Stimulated activated CD8-positive, alpha-beta memory T cell treated with anti-CD3 and anti-CD28 coated beads, Interleukin-15, amount 100 ng/mL, for 48 hours (primary cell): ENCODE data around the gene AMZ1.
"Not testable (repeated sequence)": the region's sequence is repeated elsewhere in the genome, so short reads cannot be mapped to it uniquely, and the experiment has no call there.

Experiments
- DNase-seq, 2 donors: peaks; one replicate each; pipeline ENCODE4 v3.0.0-alpha.2; 2020; ENCODE audit warnings: low read depth in 2 of 2

AMZ1 gene

DNA sequence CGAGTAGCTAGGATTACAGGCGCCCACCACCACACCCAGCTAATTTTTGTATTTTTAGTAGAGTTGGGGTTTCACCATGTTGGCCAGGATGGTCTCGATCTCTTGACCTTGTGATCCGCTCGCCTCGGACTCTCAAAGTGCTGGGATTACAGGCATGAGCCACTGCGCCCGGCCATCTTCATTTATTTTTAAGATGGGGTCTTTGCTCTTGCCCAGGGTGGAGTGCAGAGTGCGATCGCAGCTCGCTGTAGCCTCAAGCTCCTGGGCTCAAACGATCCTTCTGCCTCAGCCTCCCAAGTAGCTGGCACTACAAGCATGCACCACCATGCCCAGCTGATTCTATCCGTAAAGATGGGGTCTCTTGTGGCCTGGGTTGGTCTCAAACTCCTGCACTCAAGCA lies 39.2 kb downstream of the AMZ1 start:
- not testable (repeated sequence) for DNase-seq

- DNase-seq: no peak
Measured at GRCh38 chr7:2728316-2729030, 40.5 kb downstream of the AMZ1 start.

DNA sequence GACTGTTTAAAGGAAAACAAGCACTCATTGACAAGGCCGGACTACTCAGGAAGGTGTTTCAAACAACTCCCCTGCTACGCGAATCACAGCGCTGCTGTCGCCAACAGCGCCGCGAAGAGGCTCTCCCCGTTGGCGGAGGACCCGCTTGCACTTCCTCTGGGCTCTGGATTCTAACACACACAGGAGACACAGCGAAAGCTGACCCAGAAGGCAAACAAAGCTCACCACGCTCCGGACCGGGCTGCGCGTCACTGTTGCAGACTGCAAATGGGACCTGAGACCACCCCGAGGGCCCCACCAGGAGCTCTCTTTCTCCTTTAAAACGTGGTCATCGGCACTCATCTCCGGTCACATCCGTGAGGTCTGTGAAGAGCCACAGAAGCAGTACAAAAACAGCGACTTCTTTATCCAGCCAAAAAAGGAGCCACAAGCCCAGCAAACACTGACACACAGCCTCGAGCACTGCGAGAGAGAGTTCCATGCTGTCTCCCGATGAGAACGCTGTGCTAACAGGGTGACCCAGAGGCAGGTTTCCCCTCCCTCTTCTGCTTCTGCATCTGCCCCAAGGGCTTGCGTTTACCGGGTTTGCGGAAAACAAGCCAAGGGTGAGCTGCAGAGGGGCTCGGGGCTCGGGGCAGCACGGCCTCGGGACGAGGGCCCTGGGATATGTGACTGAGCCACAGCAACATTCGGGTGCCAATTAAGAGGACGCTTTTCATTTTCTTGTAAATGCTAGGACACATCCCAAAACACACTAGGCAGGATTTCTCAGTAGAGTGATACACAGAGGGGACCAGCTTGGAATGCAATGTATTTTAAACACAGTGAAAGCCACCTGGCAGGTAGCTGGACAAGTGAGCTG lies 41.3 kb downstream of the AMZ1 start:
- DNase-seq: no peak

GRCh38 chr7:2729893-2730716 lies 42.1 kb downstream of the AMZ1 start:
- DNase-seq: no peak

GRCh38 chr7:2730846-2731770 lies 43.1 kb downstream of the AMZ1 start:
- no peak for DNase-seq

GRCh38 chr7:2732388-2732787 lies 44.4 kb downstream of the AMZ1 start:
- DNase-seq: no peak

DNA sequence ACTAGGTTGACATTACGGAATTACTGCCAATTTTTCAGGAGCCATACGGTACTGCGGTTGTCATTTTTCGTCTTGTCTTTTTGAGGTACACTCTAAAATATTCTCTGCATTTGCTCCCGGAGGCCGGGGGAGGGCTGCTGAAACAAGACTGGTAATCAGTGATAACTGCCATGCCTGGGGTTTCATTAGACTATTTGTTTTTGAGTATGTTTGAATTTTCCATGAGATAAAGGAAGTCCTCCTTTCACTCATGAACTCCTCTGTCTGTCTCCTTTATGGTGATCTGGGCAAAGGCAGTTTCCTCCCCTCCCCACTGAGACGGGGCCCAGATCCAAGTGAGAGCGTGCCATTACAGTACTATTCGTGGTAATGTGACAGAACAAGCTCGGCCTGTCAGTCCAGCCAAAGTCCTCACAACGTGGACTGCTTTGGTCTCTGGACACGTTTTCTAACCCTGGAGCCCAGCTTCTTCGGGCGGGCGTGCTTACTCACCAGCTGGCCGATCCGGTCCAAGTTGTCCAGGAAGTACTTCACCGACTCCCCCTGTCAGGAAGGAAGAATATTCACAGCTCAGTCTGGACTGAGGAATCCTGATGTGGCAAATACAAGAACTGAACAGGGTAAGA lies 45.1 kb downstream of the AMZ1 start:
- no peak for DNase-seq

DNA sequence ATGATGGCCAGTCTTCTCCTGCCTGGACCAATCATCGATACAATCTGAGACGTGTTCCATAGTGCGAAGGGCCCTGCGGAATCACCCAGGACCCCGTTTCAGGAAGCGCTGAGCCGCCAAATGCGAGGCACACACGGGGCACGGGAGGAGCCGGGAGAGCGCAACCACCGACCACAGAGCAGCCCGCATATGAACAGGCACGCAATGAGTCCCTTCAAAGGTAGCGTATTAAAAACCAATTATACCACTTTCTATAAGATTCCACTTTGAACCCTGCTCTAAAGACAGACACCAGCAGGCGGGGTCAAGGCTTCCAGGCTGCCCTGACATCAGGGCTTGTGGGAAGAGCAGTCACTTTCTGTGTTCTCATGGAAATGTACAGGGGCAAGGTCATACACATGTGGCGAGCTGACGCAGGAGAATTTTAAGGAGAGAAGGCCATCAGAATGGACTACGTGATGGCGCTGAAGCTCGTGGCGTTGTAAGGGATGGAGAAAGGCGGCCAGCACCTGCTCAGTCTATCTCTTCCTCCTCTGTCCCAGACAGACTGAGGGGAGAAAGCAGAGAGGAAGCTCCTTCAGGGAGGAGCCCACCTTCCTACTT lies 46.2 kb downstream of the AMZ1 start:
- DNase-seq: no peak

DNA sequence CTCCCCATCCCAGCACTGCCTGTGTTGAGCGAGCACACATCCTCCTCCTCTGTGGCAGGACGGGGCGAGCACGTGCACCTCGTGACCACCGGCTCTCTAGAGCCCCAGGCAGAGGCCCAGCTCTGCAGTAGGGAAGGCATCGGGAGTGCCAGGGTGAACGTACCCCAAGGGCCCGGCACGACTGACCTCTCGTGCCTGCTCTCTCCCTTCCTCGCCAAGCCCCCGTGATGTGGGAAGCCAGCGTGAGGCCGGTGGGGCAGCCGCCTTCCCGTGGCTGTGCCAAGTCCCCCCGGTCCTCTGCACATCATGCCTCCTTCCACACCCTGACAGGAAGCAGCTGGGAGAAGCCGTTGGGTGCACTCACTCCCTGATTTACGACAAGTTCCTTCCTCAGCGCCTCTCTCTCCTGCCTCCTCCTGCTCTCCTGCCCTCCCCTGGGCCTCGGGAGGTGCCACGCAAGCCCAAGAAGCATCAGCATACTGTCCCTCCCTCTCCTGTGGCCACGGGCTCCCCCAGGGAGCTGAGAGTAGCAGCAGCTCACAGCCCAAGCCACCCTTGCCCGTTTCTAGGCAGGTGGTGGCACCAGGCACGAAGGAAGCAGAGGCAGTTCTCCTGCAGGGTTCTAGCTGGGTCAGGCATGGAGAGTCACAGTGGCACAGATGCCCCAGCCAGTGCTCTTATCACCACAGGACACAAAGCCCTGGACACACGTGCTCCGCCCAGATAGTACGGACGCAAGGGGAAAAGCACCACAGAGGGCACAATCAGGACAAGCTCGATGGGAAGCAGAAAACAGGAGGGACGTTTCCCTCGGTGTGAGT lies 47.0 kb downstream of the AMZ1 start:
- DNase-seq: no peak

DNA sequence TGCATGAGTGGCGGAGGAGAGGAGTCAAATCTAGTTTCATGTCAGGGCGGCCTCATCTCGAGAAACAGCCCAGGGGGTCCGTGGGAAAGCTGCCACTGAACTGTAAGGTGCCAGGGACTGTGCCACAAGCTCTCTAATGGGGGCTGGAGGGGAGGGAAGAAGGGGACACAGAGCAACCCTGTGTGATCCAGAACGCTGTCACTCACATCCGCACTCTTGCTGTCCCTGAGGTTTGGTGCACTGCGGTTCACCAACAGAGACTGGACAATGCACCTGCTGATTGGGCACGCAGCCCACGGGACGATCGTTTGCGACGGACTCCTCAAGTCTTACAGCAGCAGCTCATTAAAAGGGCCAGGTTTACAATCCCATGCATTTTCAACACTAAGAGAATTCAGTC lies 47.7 kb downstream of the AMZ1 start:
- DNase-seq: no peak

DNA sequence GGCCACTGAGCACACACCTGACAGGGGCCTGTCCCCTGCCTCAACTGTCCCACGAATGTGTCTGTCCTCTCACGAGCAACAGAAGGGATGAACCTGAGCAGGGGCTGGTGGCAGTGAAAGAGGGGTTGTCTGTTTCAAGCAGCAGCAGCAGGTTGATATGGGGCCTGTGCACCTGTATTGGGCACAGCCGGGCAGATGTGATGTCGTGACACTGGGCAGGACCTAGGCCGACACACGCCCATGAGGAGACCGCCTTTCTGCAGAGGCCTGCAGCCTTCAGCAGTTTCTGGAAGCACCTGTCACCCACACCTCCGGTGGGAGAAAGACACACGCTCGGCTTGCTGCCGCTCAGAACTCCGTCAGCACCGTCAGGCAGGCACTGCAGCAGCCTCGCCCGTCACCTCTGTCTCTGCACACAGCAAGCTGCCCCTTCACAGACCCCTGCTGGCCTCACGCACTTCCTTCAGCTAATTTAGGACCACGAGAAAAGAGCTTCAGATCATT lies 48.5 kb downstream of the AMZ1 start:
- DNase-seq: no peak

DNA sequence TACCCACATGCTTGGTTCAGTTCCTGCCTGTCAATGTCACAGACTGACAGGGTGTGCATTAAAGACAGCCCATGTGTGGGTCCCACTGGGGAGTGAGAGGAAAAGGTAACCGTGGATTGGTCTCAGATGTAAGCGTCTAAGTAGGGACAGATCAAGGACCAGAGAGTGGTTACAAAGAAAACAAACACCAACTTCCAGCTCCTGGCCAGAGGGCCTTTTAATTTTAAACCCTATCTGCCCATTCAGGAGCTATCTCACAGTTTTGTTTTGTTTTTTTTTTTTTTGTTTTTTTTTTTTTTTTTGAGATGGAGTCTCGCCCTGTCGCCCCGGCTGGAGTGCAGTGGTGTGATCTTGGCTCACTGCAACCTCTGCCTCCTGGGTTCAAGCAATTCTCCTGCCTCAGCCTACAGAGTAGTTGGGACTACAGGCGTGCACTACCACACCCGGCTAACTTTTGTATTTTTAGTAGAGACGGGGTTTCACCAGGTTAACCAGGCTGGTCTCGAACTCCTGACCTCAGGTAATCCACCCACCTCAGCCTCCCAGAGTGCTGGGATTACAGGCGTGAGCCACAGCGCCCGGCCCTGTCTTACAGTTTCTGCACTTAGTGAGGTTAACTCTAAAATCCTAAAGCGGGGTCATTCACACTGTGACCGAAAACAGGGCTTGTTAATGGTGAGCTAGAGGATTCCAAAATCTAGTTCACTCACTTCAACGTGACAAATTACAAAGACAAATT lies 49.2 kb downstream of the AMZ1 start:
- DNase-seq: not testable (repeated sequence)

DNA sequence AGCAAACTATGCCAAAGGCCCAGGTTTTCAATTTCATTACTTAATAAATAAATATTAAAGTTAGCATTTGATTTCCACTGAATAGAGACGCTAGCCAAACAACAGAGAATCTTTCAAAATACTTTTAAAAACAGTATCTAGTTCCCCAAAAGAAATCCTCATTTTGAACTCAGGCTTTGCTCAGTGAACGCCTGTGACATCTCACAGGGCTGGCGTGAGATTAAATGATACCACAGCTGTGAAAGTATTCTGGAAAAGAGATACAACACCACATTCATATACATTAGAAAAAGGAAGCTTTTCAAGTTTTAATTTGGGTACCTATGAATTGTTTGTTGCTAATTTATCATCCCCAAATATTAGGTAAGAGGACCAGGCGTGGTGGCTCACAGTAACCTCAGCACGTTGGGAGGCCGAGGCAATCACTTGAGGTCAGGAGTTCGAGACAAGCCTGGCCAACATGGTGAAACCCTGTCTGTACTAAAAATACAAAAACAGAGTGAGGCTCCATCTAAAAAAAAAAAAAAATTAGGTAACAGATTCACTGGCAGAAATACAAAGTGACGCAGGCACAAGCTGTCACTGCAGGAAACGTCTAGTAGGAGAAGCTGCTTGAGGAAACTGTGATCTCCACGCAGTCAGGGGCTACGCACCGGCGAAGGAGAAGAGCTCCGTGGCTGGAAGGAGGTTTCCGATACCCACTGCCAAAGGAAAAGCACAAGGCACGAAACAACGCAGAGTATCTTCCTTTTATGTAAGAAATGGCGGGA lies 50.0 kb downstream of the AMZ1 start:
- no peak for DNase-seq

- no peak for DNase-seq
Measured at GRCh38 chr7:2738766-2739549, 51.0 kb downstream of the AMZ1 start.

DNA sequence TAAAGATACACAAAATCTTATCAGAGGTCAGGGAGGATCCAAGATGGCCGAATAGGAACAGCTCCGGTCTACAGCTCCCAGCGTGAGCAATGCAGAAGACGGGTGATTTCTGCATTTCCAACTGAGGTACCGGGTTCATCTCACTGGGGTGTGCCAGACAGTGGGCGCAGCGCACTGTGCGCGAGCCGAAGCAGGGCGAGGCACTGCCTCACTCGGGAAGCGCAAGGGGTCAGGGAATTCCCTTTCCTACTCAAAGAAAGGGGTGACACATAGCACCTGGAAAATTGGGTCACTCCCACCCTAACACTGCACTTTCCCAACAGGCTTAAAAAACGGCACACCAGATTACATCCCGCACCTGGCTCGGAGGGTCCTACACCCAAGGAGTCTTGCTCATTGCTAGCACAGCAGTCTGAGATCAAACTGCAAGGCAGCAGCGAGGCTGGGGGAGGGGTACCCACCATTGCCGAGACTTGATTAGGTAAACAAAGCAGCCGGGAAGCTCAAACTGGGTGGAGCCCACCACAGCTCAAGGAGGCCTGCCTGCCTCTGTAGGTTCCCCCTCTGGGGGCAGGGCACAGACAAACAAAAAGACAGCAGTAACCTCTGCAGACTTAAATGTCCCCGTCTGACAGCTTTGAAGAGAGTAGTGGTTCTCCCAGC lies 55.7 kb downstream of the AMZ1 start:
- not testable (repeated sequence) for DNase-seq

GRCh38 chr7:2748684-2749083 lies 60.7 kb downstream of the AMZ1 start:
- DNase-seq: not testable (repeated sequence)
